EH (cell line): ENCODE results near the gene GAMT.

Source experiments
- DNase-seq: peaks from one replicate; pipeline ENCODE4 v3.0.0-alpha.2; 2015; ENCODE audit warnings: low read depth

GAMT gene

DNA sequence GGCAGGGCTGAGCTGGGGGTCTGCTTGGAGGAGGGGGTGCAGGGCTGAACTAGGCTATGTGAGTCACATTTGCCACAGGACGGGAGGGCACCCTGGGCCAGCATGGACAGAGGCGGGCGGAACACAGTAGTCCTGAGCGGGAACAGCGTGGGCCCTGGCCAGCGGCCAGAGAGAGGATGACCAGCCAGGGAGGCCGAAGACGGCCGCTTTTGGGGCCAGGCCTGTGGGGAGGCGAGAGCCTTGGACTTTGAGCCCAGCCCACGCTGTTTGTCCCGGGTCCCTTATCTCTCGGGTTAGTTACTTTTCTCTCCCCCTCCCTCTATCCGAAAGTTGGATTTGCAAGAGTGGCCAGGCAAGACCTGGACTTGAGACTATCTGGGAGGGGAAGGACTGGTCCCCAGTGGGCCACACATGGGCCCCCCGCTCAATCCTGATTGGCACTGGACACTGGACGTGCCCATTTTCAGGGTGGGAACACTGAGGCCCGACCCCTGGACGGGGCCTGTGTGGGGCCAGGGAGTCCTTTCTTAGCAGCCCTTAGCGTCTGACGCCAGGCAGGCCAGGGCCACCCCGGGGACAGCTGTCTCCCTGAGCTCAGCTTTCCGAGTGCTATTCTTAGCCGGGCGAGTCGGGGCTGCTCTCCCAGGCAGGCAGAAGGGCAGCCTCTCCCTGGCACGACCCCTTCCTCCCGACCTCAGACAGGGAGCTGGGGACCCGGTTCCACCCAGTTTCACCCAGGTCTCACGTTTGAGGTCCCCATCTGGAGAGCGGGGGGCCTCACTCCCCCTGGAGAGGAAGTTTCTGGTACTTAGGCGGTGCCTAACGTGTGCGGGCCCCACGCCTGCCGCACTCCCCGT, 833 bp downstream of the GAMT start:
- DNase-seq: peak; percentile 53

DNA sequence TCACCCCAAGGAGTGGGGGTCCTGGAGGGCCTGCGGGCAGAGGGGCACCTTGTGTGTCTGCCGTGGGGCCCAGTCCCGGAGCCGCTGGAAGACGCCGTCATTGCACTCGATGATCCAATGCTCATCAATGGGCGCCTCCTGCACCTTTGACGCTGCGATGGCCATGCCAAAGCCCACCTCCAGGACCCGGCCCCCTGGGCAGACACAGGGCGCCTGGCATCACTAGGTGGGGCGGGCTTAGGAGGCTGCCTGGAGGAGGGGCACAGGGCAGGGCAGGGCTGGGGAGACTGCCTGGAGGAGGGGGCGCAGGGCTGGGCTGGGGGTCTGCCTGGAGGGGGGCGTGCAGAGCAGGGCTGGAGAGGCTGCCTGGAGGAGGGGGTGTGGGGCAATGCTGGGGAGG, 1.6 kb downstream of the GAMT start:
- no peak for DNase-seq

DNA sequence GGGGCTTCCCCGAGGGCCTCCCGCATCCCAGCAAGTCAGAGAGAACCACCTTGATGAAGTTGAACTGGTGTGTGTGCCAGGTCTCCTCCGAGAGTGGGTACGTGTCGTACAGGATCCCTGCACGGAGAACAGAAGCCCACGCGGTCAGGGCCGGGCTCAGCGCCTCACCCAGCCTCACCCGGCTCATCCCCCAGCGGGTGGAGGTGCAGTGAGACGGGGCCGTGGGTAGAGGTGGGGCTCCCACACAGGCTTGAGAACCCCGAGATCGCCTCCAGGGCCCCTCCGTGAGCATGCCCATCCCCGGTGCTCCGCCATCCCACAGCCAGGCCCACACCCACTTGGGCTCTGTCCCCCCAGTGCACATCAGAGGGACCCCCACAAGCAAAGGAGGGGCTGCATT, 2.3 kb downstream of the GAMT start:
- no peak for DNase-seq

DNA sequence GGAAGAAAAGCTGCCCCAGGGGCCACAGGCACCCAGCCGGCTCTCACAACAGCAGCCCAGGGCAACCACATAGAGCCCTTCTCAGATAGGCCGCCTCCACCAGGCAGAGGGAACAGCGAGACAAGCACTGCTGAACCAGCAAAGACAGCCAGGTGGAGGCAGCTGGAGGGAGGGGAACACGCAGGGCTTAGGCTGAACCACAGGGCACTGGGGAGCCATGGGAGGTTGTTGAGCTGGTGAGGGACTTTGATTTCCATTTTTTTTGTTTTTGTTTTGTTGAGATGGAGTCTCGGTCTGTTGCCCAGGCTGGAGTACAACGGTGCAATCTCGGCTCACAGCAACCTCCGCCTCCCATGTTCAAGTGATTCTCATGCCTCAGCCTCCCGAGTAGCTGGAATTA, 3.5 kb downstream of the GAMT start:
- no peak for DNase-seq

DNA sequence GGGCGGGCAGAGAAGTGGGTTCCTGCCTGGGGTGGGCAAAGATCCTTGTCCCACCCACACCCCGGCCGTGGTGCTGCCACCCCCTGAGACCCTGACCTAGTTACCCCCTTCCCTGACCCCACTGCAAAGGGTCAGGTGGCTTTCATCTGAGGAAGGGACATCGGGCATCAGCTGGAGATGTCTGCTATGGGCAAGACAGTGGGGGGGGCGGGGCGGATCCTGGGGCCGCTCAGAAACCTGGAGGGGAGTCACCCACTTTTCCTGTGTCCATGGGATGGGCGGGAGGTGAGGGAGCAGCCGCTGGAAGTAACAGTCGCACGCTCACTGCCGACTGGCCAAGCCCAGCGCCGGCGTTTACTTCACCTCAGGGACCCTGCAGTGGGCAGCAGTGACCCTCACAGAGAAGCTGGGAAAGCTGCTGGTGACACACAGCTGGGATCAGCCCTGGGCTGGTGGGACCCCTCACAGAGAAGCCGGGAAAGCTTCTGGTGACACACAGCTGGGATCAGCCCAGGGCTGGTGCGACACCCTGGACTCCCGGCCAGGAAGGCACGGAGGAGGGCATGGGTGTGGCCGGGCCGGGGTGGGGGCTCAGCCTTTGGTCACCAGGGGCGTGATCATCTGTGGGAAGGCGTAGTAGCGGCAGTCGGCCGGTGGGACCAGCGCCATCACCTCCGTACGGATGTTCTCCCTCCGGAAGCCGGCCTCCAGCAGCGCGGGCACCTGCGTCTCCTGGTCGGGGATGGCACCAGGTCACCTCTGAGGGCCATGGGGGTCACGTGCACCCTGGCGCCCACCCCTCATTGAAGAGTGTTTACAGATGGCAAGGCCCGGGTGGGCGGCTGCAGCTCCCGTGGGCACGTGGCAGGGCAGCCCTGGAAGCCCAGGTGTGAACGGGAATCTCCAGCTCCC, 4.3 kb downstream of the GAMT start:
- DNase-seq: no peak

DNA sequence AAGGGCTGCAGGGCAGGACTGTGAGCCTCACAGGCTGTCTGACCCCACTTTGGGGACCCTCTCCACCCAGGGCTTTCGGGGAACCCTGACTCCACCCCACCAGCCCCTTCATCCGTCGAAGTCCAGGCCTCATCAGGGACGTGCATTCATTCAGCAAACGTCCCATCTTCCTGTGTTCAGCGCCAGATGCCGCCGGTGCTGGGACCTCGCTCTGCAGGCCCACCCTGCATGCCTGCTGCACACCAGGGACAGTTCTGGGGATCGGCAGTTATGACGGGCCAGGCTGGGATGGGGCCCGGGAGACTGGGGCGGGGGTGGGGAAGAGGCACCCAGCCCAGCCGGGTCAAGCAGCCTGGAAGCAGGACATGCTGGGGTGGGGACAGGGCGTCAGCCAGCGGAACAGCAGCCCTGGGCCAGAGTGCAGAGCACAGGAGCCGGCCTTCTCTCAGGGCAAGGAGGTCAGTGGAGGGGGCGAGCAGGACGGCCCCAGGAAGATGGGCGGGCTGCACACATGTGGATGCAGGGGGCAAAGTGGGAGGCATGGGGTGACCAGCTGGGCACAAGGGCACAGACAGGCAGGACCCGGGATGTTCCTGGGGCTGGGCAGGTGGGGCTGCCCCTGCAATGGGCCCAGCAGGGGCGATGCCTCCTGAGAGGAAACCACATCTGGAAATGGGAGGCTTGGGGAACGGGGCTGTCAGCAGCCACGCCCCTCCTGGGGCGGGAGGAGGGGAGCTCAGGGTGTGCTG, 5.1 kb downstream of the GAMT start:
- DNase-seq: no peak

DNA sequence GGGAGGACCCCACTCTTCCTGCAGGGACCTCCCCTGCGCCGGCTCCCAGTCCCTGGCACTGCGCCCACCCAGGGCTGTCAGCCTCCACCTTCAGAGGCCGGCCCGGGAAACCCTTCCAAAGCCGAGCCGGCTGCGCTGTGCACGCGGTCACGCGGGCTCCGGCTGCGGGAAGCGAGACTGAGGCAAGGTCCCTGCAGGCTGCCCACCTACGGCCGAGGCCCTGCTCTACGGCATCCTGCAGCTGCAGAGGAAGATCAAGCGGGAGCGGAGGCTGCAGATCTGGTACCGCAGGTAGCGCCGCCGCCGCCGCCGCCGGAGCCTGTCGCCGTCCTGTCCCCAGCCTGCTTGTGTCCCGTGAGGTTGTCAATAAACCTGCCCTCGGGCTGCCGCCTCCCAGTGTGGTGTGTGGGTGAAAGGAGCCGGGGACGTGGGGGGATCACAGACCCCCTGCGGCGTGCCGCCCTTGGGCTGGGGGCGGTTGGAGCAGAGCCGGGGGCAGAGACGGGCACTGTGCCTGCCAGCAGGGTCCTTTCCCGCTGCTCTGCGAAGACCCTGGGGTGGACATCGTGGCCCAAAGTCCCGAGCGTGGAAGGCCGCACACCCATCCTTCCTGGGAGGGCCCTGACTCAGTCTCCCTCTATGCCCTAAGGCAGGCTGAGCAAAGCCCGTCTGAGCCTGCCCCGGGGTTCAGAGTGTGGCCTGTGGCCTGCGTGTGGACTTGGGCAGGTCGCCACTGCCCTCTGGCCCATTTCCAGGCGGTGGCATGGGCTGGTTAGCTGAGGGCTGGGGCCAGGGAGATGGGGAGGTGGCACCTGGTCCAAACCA, 5.9 kb downstream of the GAMT start:
- no peak for DNase-seq

DNA sequence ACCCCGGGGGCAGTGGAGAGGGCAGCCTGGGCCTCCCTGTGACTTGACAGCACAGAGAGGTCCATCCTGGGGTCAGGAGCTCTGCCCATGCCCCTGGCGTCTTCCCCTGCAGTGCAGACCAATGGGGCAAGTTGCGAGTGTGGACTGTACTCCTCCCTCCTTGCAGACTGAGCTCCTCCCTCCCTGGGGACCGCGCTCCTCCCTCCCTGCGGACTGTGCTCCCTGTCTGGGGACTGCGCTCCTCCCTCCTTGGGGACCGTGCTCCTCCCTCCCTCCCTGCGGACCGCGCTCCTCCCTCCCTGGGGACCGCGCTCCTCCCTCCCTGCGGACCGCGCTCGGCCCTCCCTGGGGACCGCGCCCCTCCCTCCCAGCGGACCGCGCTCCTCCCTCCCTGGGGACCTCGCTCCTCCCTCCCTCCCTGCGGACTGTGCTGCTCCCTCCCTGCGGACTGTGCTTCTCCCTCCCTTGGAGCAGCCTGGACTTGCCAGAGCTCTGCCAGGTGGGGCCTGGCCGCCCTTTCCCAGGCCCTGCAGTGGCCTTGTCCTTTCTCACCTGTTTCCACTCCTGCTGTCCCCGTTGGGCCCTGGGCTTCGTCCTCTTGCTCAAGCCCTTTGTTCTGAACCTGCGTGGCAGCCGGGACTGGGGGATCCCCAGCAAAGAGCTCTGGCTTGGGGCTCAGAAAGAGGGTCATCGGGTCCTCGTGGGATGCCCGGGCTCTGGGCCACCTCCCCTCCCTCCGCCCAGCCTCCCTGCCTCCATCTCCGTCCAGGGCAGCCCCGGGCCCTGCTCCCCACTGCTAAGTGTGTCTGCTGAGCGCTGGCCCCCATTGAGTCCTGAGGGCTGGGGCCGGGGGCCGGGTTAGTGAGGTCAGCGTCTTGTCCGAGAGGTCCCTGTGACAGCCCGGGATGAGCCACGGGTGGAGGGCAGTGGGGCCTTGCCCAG, 6.8 kb downstream of the GAMT start:
- no peak for DNase-seq

DNA sequence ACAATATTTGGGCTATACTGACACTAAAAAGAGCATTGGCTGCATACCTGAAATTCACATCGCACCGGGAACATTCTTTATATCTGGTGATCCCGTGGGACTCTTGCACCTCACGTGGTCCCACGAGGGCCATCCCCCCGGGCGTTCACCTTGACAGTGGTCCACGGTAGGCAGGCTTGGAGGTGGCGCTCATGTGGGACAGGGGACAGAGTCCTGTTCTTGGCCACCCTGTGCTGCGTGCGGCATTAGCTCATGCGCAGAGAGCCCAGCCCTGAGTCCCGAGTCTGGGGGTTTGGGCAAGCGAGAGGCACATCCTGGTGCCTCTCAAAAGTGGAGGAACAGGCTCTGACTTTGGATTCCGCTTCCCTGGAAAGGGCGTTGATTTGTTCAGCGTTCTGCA, 7.5 kb downstream of the GAMT start:
- no peak for DNase-seq

DNA sequence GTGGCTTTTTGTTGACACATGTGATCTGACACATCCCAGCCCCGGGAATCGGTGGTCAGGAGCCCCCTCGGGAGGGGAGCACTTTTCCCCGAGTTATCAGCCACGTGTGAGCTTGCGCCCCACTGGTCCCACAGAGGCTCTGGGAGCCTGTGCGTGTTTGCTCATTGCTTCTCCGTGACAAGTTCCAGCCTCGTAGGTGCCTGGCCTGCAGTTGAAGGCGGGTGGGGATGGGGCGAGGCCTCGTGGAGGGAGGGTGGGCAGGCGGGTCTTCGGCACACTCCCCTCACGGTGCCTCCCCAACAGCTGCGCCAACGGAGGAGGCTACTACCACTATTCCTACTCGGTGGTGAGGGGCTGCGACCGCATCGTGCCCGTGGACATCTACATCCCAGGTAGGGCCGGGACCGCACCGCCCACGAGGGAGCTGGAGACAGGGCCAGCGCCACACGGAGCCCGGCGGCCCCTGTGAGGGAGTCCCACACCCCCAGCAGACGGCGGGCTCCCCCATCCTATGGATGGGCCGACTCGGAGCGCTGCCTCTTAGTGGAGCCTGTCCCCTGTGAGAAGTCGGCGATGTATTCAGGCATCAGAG, 8.3 kb downstream of the GAMT start:
- DNase-seq: no peak

DNA sequence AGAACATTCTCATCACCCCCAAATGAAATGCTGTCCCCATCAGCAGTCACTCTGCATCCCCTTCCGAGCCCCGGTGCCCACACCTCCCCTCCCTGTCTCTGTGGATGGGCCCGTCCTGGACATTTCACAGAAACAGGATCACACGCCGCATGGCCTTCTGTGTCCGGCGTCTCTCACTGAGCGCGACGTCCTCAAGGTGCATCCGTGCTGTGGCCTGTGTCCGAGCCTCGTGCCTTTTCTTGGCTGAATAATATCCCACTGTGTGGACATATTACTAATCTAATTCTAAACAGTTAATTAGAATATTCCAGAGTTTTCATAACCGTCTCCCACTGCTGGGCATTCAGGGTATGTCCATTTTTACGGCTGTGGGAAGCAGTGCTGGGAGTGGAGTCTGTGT, 8.9 kb downstream of the GAMT start:
- DNase-seq: no peak

DNA sequence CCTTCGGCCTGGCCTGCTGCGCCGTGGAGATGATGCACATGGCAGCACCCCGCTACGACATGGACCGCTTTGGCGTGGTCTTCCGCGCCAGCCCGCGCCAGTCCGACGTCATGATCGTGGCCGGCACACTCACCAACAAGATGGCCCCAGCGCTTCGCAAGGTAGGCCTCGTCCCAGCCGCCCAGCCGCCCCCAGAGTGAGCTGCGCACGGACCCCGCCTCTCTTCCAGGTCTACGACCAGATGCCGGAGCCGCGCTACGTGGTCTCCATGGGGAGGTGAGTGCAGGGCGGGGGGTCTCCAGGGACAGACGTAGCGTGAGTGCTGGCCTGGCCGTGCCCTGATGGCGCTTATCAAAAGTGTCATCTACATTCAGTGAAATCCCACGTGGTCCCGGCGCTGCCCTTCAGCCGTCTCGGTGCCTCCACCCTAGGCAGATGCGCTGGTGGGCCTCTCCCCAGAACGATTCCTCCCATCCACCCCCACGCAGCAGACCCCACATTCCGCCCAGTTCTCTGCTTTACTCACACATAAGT, 10.4 kb downstream of the GAMT start:
- no peak for DNase-seq

DNA sequence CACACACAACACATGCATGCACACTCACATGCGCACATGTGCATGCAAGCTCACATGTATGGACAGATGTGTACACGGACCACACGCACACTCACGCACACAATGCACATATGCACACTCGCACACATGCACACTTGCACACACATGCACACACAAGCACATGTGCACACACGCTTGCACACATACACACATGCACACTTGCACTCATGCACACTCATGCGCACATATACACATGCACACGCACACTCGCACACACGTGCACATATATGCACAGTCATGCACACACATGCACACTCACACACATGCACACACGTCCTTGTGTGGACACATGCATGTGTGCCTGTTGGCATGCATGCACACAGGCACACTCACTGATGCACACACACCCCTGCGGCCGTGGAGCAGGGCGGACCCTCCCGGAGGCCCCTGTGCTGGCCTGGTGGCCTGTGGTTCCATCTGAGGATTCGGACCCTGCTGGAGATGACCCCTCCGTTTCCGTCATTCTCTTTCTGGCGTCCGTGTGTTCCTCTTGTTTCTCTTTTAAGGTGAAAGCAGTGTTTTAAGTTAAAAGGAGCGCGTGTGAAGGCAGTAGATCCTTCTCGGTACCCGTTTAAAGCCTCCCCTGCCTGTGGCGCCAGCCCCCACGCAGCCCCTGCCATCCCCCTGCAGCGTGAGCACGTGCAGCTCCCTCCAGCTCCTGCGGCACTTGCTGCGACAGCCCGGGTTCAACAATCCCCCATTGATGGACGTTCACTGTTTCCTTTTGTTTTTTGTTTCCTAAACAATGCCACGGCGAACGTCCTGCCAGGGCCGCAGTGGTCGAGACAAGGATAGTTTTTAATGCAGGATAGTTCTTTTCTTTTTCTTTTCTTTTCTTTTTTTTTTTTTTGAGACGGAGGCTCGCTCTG, 12.1 kb downstream of the GAMT start:
- no peak for DNase-seq

DNA sequence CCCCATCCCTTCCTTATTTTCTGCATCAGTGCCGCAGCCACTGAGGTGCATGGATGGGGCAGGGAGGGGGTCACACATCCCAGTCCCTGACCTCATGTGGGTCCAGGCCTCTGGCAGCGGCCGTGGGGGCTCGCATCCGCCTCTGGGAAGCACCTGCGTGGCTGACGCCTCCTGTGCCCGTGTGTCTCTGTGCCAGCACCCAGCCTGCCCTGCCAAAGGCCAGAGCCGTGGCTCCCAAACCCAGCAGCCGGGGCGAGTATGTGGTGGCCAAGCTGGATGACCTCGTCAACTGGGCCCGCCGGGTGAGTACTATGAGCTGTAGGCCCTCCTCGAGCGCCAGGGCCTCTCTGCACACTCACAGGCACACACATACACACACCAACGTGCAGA, 12.7 kb downstream of the GAMT start:
- no peak for DNase-seq

DNA sequence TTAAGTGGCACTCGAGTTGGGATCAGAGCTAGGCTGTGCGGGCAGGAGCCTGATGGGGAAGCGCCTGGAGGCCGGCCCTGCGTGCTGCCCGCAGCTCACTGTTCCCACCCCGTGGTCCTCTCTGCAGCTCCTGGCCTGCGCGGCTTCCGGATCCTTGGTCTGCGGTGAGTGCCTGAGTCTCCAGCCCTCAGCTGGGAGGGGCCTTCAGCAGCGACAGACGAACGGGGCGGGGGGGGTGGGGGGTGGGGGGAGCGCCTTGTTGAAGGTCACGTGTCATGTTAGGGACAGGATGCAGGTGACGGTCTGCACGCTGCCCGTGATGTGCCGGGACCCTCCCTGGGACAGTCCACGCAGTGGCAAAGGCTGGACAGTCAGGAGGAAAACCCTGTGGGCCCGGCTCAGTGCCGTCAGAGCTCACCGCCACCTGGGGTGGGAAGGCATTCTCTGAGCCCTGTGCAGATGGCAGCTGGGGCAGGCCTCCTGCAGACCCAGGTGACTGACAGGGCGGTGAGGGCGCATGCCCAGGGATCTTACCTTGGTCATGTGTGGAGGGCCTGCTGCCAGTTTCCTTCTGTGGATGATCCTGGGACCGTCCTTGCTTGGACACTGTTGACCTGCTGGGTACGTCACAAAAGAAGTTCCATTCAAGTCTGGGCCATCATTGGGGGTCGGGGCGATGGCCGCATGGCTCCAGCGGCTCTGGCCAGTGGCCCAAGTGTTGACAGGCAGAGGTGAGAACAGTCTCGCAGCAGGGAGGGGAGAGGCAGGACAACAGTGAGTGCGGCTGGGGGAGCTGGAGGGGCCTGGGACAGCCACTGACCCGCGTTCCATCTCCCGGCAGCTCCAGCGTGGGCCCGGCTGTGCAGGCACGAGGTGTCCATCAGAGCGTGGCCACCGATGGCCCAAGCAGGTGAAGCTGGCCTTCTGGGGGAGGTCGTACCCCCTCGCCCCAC, 13.4 kb downstream of the GAMT start:
- DNase-seq: no peak

DNA sequence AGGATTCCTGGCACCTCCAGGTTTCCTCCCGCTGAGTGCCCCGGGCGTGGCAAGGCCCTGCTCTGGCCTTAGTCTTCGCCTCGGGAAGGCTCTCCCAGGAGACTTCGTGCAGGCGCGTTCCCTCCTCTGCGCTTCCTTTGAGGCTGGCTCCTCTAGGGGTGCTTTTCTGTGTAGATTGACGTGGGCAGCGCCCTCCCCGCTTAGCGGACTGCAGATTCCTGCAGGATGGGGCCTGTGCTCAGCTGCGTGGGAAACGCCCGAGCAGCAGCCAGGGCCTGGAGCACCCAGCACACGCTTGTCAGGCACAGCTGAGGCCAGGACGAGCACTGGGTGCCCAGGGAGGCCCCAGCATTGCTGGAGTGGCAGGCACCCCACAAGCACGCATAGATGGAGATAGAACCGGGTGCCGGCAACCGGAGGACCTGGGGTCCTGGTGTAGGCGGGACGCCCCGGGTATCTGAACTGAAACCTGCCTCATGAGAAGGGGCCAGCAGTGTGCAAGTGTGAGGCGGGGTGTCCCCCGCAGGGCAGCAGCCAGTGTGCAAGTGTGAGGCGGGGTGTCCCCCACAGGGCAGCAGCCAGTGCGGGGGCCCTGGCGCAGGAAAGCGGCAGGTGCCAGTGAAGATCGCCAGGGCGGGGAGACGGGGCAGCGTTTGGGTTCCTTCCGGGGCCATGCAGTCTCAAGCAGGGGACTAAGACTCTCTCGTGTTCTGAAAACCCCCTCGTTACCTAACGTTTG, 14.2 kb downstream of the GAMT start:
- DNase-seq: no peak

DNA sequence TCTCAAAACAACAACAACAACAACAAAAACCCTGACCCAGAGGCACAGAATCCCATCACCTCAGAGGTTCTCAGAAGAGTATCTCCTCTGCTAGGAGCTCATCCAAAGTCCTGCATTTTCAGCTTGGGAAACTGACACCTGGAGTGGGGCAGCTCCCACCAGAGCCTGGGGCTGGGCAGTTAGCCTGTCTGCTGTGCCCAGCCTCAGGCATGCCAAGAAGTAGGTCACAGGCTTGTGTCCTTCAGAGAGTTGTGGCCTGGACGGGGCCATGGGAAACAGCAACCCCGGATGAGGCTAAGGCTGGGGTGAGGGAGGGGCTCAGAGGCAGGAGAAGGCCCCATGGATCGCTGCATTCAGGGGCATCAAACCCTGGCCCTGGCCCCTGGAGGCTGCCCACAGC, 15.5 kb downstream of the GAMT start:
- no peak for DNase-seq
